DND-41 (cell line): ENCODE measurements around the gene CDC42EP1.

Source experiments
- CTCF ChIP-seq: IDR thresholded peaks from 2 replicates; pipeline ENCODE4 v1.5.1; 2012; ENCODE audit warnings: borderline replicate concordance, low read length, moderate library complexity, mild to moderate bottlenecking; ENCODE audit not compliant: poor library complexity, severe bottlenecking; ENCODE audit errors: extremely low read depth
- EZH2 ChIP-seq: IDR thresholded peaks from 3 replicates; pipeline ENCODE4 v1.6.1; 2012; ENCODE audit warnings: borderline replicate concordance, low read depth, mild to moderate bottlenecking, moderate library complexity, low read length, inconsistent platforms; ENCODE audit not compliant: severe bottlenecking

- TF ChIP-seq CTCF (no peak), EZH2 (no peak)
Measured at GRCh38 chr22:37557321-37558001, 2.8 kb upstream of the CDC42EP1 start.
